ENCODE data around the gene ADM.

ADM gene

GRCh38 chr11:10288881-10289764, 15.8 kb upstream of the ADM start:
- Histone ChIP-seq H3K4me3 (no peak overlapping the region), H3K27ac (no peak overlapping the region)

GRCh38 chr11:10289765-10290380, 15.0 kb upstream of the ADM start:
- no peak overlapping the region for H3K27ac ChIP-seq

GRCh38 chr11:10291801-10292638, 12.9 kb upstream of the ADM start:
- H3K4me3 ChIP-seq = no peak overlapping the region
- H3K27ac ChIP-seq = peak overlapping the region in 1 of 21 experiments; percentile 92

More at GRCh38 chr11:10289765-10290380, 15.0 kb upstream of the ADM start:
- H3K4me3 ChIP-seq = no peak overlapping the region

- peak within 1 kb of the TSS; percentile 65 to 98 (median 92) for H3K27ac ChIP-seq
- peak within 1 kb of the TSS; percentile 64 to 99 (median 95) for H3K4me3 ChIP-seq
Measured at GRCh38 chr11:10293423-10294289, 11.2 kb upstream of the ADM start, which contains the start of gene SBF2. SBF2 (minus strand) TSS chr11:10294219; CDS start chr11:10294069, 150 bp downstream.

GRCh38 chr11:10294290-10294953, 10.5 kb upstream of the ADM start:
- peak overlapping the region; percentile 64 to 99 (median 95) for H3K4me3 ChIP-seq
- peak overlapping the region; percentile 65 to 98 (median 92) for H3K27ac ChIP-seq

GRCh38 chr11:10295064-10295901, 9.6 kb upstream of the ADM start:
- Histone ChIP-seq H3K4me3 (peak overlapping the region in 5 of 7 experiments; percentile 64 to 99 (median 95)), H3K27ac (peak overlapping the region in 13 of 21 experiments; percentile 10 to 98 (median 91))

GRCh38 chr11:10298342-10298741, 6.5 kb upstream of the ADM start:
- H3K27ac ChIP-seq = no peak overlapping the region

GRCh38 chr11:10301656-10302358, 3.1 kb upstream of the ADM start:
- H3K27ac ChIP-seq = peak overlapping the region in 12 of 21 experiments; percentile 81 to 91 (median 86)
- H3K4me3 ChIP-seq = peak overlapping the region in 5 of 7 experiments; percentile 52 to 67 (median 65)

More at GRCh38 chr11:10298342-10298741, 6.5 kb upstream of the ADM start:
- H3K4me3 ChIP-seq = no peak overlapping the region

GRCh38 chr11:10302359-10302743, 2.5 kb upstream of the ADM start:
- H3K4me3 ChIP-seq = peak overlapping the region; percentile 52 to 77 (median 65)
- peak overlapping the region in 20 of 21 experiments; percentile 56 to 91 (median 82) for H3K27ac ChIP-seq

GRCh38 chr11:10302744-10303557, 1.9 kb upstream of the ADM start:
- peak overlapping the region; percentile 52 to 77 (median 65) for H3K4me3 ChIP-seq
- H3K27ac ChIP-seq = peak overlapping the region in 20 of 21 experiments; percentile 56 to 91 (median 82)

- H3K4me3 ChIP-seq = peak overlapping the region; percentile 52 to 77 (median 65)
- peak overlapping the region in 20 of 21 experiments; percentile 56 to 91 (median 82) for H3K27ac ChIP-seq
Measured at GRCh38 chr11:10303558-10304363, 1.1 kb upstream of the ADM start.

- peak overlapping the region in 20 of 21 experiments; percentile 35 to 91 (median 81) for H3K27ac ChIP-seq
- peak overlapping the region; percentile 52 to 77 (median 65) for H3K4me3 ChIP-seq
Measured at GRCh38 chr11:10305262-10305963, 540 bp downstream of the ADM start.

GRCh38 chr11:10305964-10306918, 1.4 kb downstream of the ADM start:
- H3K27ac ChIP-seq = peak overlapping the region; percentile 7 to 91 (median 81)
- peak overlapping the region; percentile 52 to 77 (median 65) for H3K4me3 ChIP-seq
